ENCODE measurements around the gene STOML2.

Gene STOML2

GRCh38 chr9:35051069-35051967 lies 51.6 kb downstream of the STOML2 start:
- no peak overlapping the region for H3K27ac ChIP-seq (ENCODE audit: low read depth, low read length, poor library complexity, severe bottlenecking)
- H3K9me3 ChIP-seq (ENCODE audit: low read length): no peaks in the 10 kb centered on the region
- no peak overlapping the region for H3K4me2 ChIP-seq (ENCODE audit: low read length)
- peaks cover 41% of the 10 kb centered on the region for H3K36me3 ChIP-seq (ENCODE audit: insufficient read depth, low read length)
- no peak overlapping the region for H3K9ac ChIP-seq (ENCODE audit: low read length)
- no peak for TF ChIP-seq EZH2 (IDR thresholded peaks at IDR 0.05; ENCODE audit: borderline replicate concordance, low read length)
- TF ChIP-seq, protein P1, sequence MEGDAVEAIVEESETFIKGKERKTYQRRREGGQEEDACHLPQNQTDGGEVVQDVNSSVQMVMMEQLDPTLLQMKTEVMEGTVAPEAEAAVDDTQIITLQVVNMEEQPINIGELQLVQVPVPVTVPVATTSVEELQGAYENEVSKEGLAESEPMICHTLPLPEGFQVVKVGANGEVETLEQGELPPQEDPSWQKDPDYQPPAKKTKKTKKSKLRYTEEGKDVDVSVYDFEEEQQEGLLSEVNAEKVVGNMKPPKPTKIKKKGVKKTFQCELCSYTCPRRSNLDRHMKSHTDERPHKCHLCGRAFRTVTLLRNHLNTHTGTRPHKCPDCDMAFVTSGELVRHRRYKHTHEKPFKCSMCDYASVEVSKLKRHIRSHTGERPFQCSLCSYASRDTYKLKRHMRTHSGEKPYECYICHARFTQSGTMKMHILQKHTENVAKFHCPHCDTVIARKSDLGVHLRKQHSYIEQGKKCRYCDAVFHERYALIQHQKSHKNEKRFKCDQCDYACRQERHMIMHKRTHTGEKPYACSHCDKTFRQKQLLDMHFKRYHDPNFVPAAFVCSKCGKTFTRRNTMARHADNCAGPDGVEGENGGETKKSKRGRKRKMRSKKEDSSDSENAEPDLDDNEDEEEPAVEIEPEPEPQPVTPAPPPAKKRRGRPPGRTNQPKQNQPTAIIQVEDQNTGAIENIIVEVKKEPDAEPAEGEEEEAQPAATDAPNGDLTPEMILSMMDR (IDR thresholded peaks at IDR 0.05; ENCODE audit: low read length): peak; percentile 69
- H3K4me3 ChIP-seq (ENCODE audit: low read depth, low read length, poor library complexity, severe bottlenecking): no peak overlapping the region
- no peaks in the 10 kb centered on the region for H3K4me1 ChIP-seq (ENCODE audit: insufficient read depth, low read length, severe bottlenecking)
- H3K27me3 ChIP-seq (ENCODE audit: insufficient read depth, low read length): no peaks in the 10 kb centered on the region
- no peaks in the 10 kb centered on the region for H3F3A ChIP-seq (ENCODE audit: insufficient read depth, low read length)
- H3K79me2 ChIP-seq (ENCODE audit: insufficient read depth, low read length): no peaks in the 10 kb centered on the region
- H4K20me1 ChIP-seq (ENCODE audit: insufficient read depth, low read length): peaks cover 2% of the 10 kb centered on the region; the same call in 1 of the 2 replicates
- H2AFZ ChIP-seq (ENCODE audit: low read length): no peak overlapping the region
- no peaks in the 10 kb centered on the region for H3K9me2 ChIP-seq (ENCODE audit: low read depth, low read length)
